ENCODE results near the gene TGIF2. TPM values are rescaled to one million over a fixed set of nuclear protein-coding genes. Genes with fewer than 3 reads are reported as not detected.

TGIF2 gene
- total and polyA plus RNA-seq, 2 of the 13 experiments (the other 11 are each of a cell fraction or from before 2014, with no cell fraction given): 41.3 to 53.9 TPM

- TF ChIP-seq, protein P1, sequence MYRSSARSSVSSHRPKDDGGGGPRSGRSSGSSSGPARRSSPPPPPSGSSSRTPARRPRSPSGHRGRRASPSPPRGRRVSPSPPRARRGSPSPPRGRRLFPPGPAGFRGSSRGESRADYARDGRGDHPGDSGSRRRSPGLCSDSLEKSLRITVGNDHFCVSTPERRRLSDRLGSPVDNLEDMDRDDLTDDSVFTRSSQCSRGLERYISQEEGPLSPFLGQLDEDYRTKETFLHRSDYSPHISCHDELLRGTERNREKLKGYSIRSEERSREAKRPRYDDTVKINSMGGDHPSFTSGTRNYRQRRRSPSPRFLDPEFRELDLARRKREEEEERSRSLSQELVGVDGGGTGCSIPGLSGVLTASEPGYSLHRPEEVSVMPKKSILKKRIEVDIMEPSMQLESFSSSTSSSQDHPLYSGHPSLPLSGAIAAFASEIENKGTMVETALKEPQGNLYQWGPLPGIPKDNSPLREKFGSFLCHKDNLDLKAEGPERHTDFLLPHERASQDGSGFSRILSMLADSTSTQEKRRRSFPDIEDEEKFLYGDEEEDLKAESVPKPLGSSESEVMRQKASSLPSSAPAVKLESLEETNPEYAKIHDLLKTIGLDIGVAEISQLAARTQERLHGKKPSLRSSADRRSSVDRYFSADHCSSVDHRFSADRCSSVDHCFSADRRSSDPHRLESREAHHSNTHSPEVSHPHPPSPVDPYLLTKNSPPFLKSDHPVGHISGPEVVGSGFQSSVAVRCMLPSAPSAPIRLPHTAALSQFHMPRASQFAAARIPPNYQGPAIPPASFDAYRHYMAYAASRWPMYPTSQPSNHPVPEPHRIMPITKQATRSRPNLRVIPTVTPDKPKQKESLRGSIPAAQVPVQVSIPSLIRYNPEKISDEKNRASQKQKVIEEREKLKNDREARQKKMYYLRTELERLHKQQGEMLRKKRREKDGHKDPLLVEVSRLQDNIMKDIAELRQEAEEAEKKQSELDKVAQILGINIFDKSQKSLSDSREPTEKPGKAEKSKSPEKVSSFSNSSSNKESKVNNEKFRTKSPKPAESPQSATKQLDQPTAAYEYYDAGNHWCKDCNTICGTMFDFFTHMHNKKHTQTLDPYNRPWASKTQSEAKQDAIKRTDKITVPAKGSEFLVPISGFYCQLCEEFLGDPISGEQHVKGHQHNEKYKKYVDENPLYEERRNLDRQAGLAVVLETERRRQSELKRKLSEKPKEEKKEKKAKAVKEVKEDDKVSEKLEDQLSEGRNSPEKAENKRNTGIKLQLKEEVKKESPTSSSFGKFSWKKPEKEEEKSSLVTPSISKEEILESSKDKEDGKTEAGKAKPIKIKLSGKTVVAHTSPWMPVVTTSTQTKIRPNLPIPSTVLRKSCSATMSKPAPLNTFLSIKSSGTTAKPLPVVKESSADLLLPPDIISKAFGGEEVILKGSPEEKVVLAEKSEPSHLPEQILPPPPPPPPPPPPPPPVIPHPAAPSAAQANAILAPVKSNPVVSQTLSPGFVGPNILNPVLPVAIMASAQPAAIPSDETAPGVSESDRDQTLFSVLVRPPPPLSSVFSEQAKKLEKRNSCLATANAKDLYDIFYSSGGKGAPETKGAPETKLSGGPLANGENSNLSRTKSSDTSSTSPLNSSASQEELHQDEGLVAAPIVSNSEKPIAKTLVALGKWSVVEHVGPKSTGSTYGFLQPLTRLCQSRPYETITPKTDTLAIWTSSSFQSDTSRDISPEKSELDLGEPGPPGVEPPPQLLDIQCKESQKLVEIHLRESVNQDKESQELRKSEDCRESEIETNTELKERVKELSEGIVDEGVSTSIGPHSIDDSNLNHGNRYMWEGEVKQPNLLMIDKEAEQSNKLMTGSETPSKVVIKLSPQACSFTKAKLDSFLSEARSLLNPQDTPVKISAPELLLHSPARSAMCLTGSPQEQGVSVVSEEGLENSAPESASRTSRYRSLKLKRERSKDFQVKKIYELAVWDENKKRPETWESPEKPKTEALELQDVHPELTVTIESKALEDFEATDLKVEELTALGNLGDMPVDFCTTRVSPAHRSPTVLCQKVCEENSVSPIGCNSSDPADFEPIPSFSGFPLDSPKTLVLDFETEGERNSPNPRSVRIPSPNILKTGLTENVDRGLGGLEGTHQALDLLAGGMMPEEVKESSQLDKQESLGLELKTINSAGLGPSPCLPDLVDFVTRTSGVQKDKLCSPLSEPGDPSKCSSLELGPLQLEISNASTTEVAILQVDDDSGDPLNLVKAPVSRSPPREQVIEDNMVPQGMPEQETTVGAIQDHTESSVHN (CRISPR knock-in tag; IDR thresholded peaks at IDR 0.05): peak; percentile 68; the same call in 1 of the 2 replicates
- TF ChIP-seq MAX (IDR thresholded peaks at IDR 0.05) (peak; percentile 52), SSRP1 (CRISPR knock-in tag; IDR thresholded peaks at IDR 0.05) (peak; percentile 74; the same call in 1 of the 2 replicates), ZNF615 (CRISPR knock-in tag; IDR thresholded peaks at IDR 0.05; ENCODE audit: borderline replicate concordance) (no peak), EEA1 (CRISPR knock-in tag; IDR thresholded peaks at IDR 0.05; ENCODE audit: borderline replicate concordance) (no peak), ZNF20 (CRISPR knock-in tag; IDR thresholded peaks at IDR 0.05) (no peak), MAFK (conservative IDR thresholded peaks at IDR 0.05 in 1 of 2, IDR thresholded peaks at IDR 0.05 in 1 of 2; ENCODE audit: low read length in 2 of 2) (no peak), ZFP62 (CRISPR knock-in tag; IDR thresholded peaks at IDR 0.05) (no peak), NFKBIZ (CRISPR knock-in tag; IDR thresholded peaks at IDR 0.05) (peak; percentile 75; the same call in 1 of the 2 replicates), RELA (CRISPR knock-in tag; IDR thresholded peaks at IDR 0.05) (no peak), ZNF543 (CRISPR knock-in tag; IDR thresholded peaks at IDR 0.05) (0 out of 2 replicates have a peak, but pooled peaks have one; percentile 27)
- TF ChIP-seq, protein P2, sequence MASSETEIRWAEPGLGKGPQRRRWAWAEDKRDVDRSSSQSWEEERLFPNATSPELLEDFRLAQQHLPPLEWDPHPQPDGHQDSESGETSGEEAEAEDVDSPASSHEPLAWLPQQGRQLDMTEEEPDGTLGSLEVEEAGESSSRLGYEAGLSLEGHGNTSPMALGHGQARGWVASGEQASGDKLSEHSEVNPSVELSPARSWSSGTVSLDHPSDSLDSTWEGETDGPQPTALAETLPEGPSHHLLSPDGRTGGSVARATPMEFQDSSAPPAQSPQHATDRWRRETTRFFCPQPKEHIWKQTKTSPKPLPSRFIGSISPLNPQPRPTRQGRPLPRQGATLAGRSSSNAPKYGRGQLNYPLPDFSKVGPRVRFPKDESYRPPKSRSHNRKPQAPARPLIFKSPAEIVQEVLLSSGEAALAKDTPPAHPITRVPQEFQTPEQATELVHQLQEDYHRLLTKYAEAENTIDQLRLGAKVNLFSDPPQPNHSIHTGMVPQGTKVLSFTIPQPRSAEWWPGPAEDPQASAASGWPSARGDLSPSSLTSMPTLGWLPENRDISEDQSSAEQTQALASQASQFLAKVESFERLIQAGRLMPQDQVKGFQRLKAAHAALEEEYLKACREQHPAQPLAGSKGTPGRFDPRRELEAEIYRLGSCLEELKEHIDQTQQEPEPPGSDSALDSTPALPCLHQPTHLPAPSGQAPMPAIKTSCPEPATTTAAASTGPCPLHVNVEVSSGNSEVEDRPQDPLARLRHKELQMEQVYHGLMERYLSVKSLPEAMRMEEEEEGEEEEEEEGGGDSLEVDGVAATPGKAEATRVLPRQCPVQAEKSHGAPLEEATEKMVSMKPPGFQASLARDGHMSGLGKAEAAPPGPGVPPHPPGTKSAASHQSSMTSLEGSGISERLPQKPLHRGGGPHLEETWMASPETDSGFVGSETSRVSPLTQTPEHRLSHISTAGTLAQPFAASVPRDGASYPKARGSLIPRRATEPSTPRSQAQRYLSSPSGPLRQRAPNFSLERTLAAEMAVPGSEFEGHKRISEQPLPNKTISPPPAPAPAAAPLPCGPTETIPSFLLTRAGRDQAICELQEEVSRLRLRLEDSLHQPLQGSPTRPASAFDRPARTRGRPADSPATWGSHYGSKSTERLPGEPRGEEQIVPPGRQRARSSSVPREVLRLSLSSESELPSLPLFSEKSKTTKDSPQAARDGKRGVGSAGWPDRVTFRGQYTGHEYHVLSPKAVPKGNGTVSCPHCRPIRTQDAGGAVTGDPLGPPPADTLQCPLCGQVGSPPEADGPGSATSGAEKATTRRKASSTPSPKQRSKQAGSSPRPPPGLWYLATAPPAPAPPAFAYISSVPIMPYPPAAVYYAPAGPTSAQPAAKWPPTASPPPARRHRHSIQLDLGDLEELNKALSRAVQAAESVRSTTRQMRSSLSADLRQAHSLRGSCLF (CRISPR knock-in tag; IDR thresholded peaks at IDR 0.05; ENCODE audit: borderline replicate concordance): no peak
- TF ChIP-seq, protein P3, sequence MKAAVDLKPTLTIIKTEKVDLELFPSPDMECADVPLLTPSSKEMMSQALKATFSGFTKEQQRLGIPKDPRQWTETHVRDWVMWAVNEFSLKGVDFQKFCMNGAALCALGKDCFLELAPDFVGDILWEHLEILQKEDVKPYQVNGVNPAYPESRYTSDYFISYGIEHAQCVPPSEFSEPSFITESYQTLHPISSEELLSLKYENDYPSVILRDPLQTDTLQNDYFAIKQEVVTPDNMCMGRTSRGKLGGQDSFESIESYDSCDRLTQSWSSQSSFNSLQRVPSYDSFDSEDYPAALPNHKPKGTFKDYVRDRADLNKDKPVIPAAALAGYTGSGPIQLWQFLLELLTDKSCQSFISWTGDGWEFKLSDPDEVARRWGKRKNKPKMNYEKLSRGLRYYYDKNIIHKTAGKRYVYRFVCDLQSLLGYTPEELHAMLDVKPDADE (CRISPR knock-in tag; IDR thresholded peaks at IDR 0.05): no peak
These were observed 59.3 kb downstream of the TGIF2 start (continued) for GRCh38 chr20:36632487-36633284.
